NCI-H510A treated with DMSO at 0.1 percent for 48 hours (cell line): Measurements from ENCODE around the gene CD46.
"Not testable (repeated sequence)": the region's sequence is repeated elsewhere in the genome, so short reads cannot be mapped to it uniquely, and the experiment has no call there.

ENCODE experiments used
- DNase-seq: peaks from one replicate; lab custom pipeline; 2025; lab: John Stamatoyannopoulos, UW

The CD46 gene

GRCh38 chr1:207751790-207752455, at the start of gene CD46:
Gene CD46 (plus strand): TSS chr1:207752054. CDS start chr1:207752213, 159 bp downstream.
- DNase-seq, result peak; percentile 96

GRCh38 chr1:207702317-207702716, 49.5 kb upstream of the CD46 start:
- DNase-seq, result no peak

- no peak for DNase-seq
These were observed 48.1 kb upstream of the CD46 start for GRCh38 chr1:207703712-207704111.

GRCh38 chr1:207708004-207708403, 43.9 kb upstream of the CD46 start:
- DNase-seq, result not testable (repeated sequence)

- no peak for DNase-seq
These were observed 40.6 kb upstream of the CD46 start for GRCh38 chr1:207711285-207711684.

- not testable (repeated sequence) for DNase-seq
These were observed 39.2 kb upstream of the CD46 start for GRCh38 chr1:207712701-207713100.

- no peak for DNase-seq
These were observed 38.3 kb upstream of the CD46 start for GRCh38 chr1:207713529-207713928.

GRCh38 chr1:207719234-207719633, 32.6 kb upstream of the CD46 start:
- no peak for DNase-seq

- not testable (repeated sequence) for DNase-seq
These were observed 23.5 kb upstream of the CD46 start for GRCh38 chr1:207728200-207728858.

- not testable (repeated sequence) for DNase-seq
These were observed 14.2 kb upstream of the CD46 start for GRCh38 chr1:207737503-207738157.

- DNase-seq, result not testable (repeated sequence)
These were observed 13.6 kb upstream of the CD46 start for GRCh38 chr1:207738158-207738659.

- no peak for DNase-seq
These were observed 11.6 kb upstream of the CD46 start for GRCh38 chr1:207740207-207740606.

GRCh38 chr1:207742850-207743555, 8.9 kb upstream of the CD46 start:
- DNase-seq, result no peak

- DNase-seq, result no peak
These were observed 7.8 kb upstream of the CD46 start for GRCh38 chr1:207744000-207744534.

GRCh38 chr1:207745285-207745684, 6.6 kb upstream of the CD46 start:
- DNase-seq, result no peak

- no peak for DNase-seq
These were observed 5.8 kb upstream of the CD46 start for GRCh38 chr1:207745839-207746767.

GRCh38 chr1:207747627-207748492, 4.0 kb upstream of the CD46 start:
- peak; percentile 34 for DNase-seq

- peak; percentile 88 for DNase-seq
These were observed 2.9 kb upstream of the CD46 start for GRCh38 chr1:207748737-207749528.
